MM.1S (cell line): ENCODE results near the gene TRAIP.

ENCODE experiments used
- EZH2 ChIP-seq: fragments of 300-600 bp; sonication (generic); optimal IDR thresholded peaks from 2 replicates; pipeline ENCODE3; 2017; ENCODE audit warnings: low read depth, mild to moderate bottlenecking, antibody characterized with exemption, low read length, mixed read lengths
- EZH2phosphoT487 ChIP-seq: fragments of 300-600 bp; sonication (generic); IDR thresholded peaks from 2 replicates; pipeline ENCODE4 v1.6.1; 2018; ENCODE audit warnings: antibody characterized with exemption, low read length
- TF ChIP-seq, protein P1 (sequence below): fragments of 300-600 bp; sonication (generic); IDR thresholded peaks from 2 replicates; pipeline ENCODE4 v1.5.1; 2016; ENCODE audit warnings: antibody characterized with exemption, low read length, mixed read lengths

DNA sequence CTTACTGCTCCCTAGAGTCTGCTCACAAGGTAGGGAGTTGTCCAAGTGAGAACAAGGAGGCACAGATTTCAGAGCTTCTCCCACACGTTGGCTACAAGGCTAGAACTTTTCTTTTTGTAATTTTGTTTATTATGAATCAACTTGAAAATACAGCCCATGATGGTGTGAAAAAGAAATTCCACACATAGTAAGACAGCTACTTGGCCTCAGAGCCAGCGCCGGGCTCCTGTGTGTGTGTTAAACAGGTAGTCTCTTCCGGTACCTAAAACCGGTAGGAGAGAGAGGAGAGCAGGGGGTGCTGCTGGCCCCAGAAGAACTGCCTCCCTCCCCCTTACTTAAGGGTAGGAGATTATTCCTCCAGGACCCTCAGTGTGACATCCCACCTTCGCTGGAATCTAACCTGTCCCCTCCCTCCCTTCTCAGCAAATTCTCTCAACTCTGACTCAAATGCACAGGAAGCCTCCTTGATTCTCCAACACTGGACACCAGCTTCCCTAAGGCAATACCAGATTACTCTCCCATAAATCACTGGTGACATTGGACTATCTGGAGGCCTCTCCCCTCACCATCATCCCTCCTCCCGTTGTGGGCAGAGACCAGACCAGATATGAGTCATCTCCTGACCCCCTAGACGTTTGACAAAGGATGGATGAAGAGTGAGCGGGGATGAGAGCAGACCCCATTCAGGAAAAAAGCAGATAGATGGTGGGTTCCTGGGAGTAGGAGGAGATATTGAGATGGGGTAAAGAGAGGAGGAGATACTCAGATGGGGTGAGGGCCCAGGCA is 65.5 kb downstream of the TRAIP start:
- TF ChIP-seq, protein P1, sequence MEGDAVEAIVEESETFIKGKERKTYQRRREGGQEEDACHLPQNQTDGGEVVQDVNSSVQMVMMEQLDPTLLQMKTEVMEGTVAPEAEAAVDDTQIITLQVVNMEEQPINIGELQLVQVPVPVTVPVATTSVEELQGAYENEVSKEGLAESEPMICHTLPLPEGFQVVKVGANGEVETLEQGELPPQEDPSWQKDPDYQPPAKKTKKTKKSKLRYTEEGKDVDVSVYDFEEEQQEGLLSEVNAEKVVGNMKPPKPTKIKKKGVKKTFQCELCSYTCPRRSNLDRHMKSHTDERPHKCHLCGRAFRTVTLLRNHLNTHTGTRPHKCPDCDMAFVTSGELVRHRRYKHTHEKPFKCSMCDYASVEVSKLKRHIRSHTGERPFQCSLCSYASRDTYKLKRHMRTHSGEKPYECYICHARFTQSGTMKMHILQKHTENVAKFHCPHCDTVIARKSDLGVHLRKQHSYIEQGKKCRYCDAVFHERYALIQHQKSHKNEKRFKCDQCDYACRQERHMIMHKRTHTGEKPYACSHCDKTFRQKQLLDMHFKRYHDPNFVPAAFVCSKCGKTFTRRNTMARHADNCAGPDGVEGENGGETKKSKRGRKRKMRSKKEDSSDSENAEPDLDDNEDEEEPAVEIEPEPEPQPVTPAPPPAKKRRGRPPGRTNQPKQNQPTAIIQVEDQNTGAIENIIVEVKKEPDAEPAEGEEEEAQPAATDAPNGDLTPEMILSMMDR, result no peak
- TF ChIP-seq EZH2 (no peak), EZH2phosphoT487 (no peak)
